ENCODE measurements around the gene LMO7. TPM values are rescaled to one million over a fixed set of nuclear protein-coding genes. Genes with fewer than 3 reads are reported as not detected.

The LMO7 gene
- total RNA-seq, 1 experiment from 2014 or later, result 20.4 TPM

GRCh38 chr13:75871059-75871458 lies 234.9 kb downstream of the LMO7 start:
- Histone ChIP-seq H4K91ac (ENCODE audit: insufficient read length, low read depth, low read length) (no peak overlapping the region), H3K23ac (ENCODE audit: insufficient read length, low read depth, low read length) (no peak overlapping the region), H3K27me3 (ENCODE audit: insufficient read depth, low read length) (no peaks in the 10 kb centered on the region), H2AK5ac (ENCODE audit: insufficient read length, low read length) (no peak overlapping the region), H3K9ac (ENCODE audit: extremely low read depth, insufficient read length, low read length) (no peak overlapping the region), H4K8ac (replicated peaks; ENCODE audit: insufficient read length, low read depth, low read length) (no peak overlapping the region), H3T11ph (ENCODE audit: low read length) (no peak overlapping the region), H3K23me2 (ENCODE audit: insufficient read length, low read depth, low read length, poor library complexity, severe bottlenecking) (no peaks in the 10 kb centered on the region), H3K4me1 (ENCODE audit: insufficient read depth, low read length) (peaks cover 7% of the 10 kb centered on the region; the same call in 1 of the 2 replicates), H3K9me3 (ENCODE audit: control insufficient read depth, low read depth, low read length) (no peaks in the 10 kb centered on the region), H2BK15ac (ENCODE audit: low read depth, low read length) (no peak overlapping the region), H4K20me1 (ENCODE audit: control insufficient read depth, insufficient read depth, insufficient read length) (no peaks in the 10 kb centered on the region), H2AFZ (ENCODE audit: low read length) (no peak overlapping the region), H2BK20ac (ENCODE audit: low read depth, low read length, poor library complexity, severe bottlenecking) (no peak overlapping the region), H3K4ac (ENCODE audit: low read depth, low read length) (no peak overlapping the region), H3K79me1 (ENCODE audit: insufficient read depth, low read depth, low read length, poor library complexity, severe bottlenecking) (no peaks in the 10 kb centered on the region), H2BK12ac (ENCODE audit: insufficient read length, low read depth, low read length) (no peak overlapping the region), H3K18ac (ENCODE audit: insufficient read length, low read depth, low read length) (no peak overlapping the region), H3K79me2 (ENCODE audit: insufficient read depth, low read length) (no peaks in the 10 kb centered on the region), H2BK5ac (ENCODE audit: insufficient read length, low read length) (no peak overlapping the region), H3K56ac (ENCODE audit: insufficient read length, low read depth, low read length) (no peak overlapping the region), H2BK120ac (ENCODE audit: low read depth, low read length, poor library complexity, severe bottlenecking) (no peak overlapping the region), H3K27ac (ENCODE audit: insufficient read length, low read depth, low read length) (no peak overlapping the region), H3K14ac (ENCODE audit: insufficient read depth, low read length) (no peak overlapping the region), H4K5ac (ENCODE audit: insufficient read length, low read depth, low read length) (no peak overlapping the region), H3K4me2 (ENCODE audit: insufficient read depth, insufficient read length, low read length) (no peak overlapping the region)
- no peaks in the 10 kb centered on the region for H3K27me3 Mint-ChIP-seq (ENCODE audit: low read depth)
- H3K9me3 Mint-ChIP-seq, result no peaks in the 10 kb centered on the region; a peak in 1 of 5 replicates
- 100% methylated on average over 1 of the region's 6 CpGs for WGBS (ENCODE audit: extremely low coverage, insufficient read length, low lambda C conversion rate)
- no peak overlapping the region for H3K27ac Mint-ChIP-seq
- DNase-seq, result no peak
- H3K4me1 Mint-ChIP-seq, result peaks cover 31 to 34% of the 10 kb centered on the region in 2 experiments
- H3K4me3 Mint-ChIP-seq, result no peak overlapping the region
- no peaks in the 10 kb centered on the region; a peak in 1 of 7 replicates for H3K36me3 Mint-ChIP-seq (ENCODE audit: insufficient read depth in 1 of 3, low read depth in 3 of 3)
- no peak for TF ChIP-seq CTCF (conservative IDR thresholded peaks at IDR 0.05)
